Rectal smooth muscle tissue (tissue), 1 donor: ENCODE data around the gene PKP3.
A peak's percentile ranks its signal among the peaks of the same experiment; 100 is the strongest.

Experiments used
- H3K27ac ChIP-seq: one replicate; pipeline ENCODE4 v1.7.0; 2013; ENCODE audit warnings: low read depth, low read length, inconsistent platforms
- H3K27me3 ChIP-seq: one replicate; pipeline ENCODE4 v1.7.0; 2013; ENCODE audit warnings: low read length; ENCODE audit not compliant: control insufficient read depth, insufficient read depth
- H3K36me3 ChIP-seq: one replicate; pipeline ENCODE4 v1.7.0; 2013; ENCODE audit warnings: low read length; ENCODE audit not compliant: control insufficient read depth, insufficient read depth
- H3K4me1 ChIP-seq: one replicate; pipeline ENCODE4 v1.7.0; 2013; ENCODE audit warnings: low read length; ENCODE audit not compliant: control insufficient read depth, insufficient read depth
- H3K4me3 ChIP-seq: one replicate; pipeline ENCODE4 v1.7.0; 2013; ENCODE audit warnings: low read length
- H3K9ac ChIP-seq: one replicate; pipeline ENCODE4 v1.7.0; 2013; ENCODE audit warnings: low read length

The PKP3 gene

GRCh38 chr11:440065-441042, 46.3 kb downstream of the PKP3 start:
- no peak overlapping the region for H3K27ac ChIP-seq
- H3K4me1 ChIP-seq, result no peaks in the 10 kb centered on the region
- no peak overlapping the region for H3K9ac ChIP-seq
- H3K4me3 ChIP-seq, result peak overlapping the region; percentile 54
- no peaks in the 10 kb centered on the region for H3K27me3 ChIP-seq
- no peaks in the 10 kb centered on the region for H3K36me3 ChIP-seq

- Histone ChIP-seq H3K9ac (no peak overlapping the region), H3K4me3 (peak overlapping the region; percentile 54)
Measured at GRCh38 chr11:441043-441417, 47.0 kb downstream of the PKP3 start.

GRCh38 chr11:441418-442274, 47.6 kb downstream of the PKP3 start, which contains the start of gene ANO9:
Gene ANO9, minus strand, starts transcription at chr11:442011. Its CDS starts 85 bp downstream, at chr11:441926.
- Histone ChIP-seq H3K27me3 (no peaks in the 10 kb centered on the region), H3K4me3 (peak within 1 kb of the TSS; percentile 54), H3K27ac (no peak within 1 kb of the TSS), H3K9ac (no peak within 1 kb of the TSS), H3K4me1 (no peaks in the 10 kb centered on the region), H3K36me3 (no peaks in the 10 kb centered on the region)

More at GRCh38 chr11:441043-441417, 47.0 kb downstream of the PKP3 start:
- Histone ChIP-seq H3K4me1 (no peaks in the 10 kb centered on the region), H3K27ac (no peak overlapping the region), H3K27me3 (no peaks in the 10 kb centered on the region), H3K36me3 (no peaks in the 10 kb centered on the region)

GRCh38 chr11:442611-443081, 48.6 kb downstream of the PKP3 start:
- H3K36me3 ChIP-seq, result no peaks in the 10 kb centered on the region
- H3K9ac ChIP-seq, result no peak overlapping the region
- H3K27me3 ChIP-seq, result no peaks in the 10 kb centered on the region
- no peak overlapping the region for H3K4me3 ChIP-seq
- no peaks in the 10 kb centered on the region for H3K4me1 ChIP-seq
- no peak overlapping the region for H3K27ac ChIP-seq

GRCh38 chr11:443542-444199, 49.7 kb downstream of the PKP3 start:
- Histone ChIP-seq H3K4me1 (peaks cover 4% of the 10 kb centered on the region), H3K27me3 (no peaks in the 10 kb centered on the region), H3K36me3 (no peaks in the 10 kb centered on the region), H3K27ac (no peak overlapping the region), H3K9ac (no peak overlapping the region), H3K4me3 (no peak overlapping the region)

GRCh38 chr11:444396-445144, 50.6 kb downstream of the PKP3 start:
- H3K36me3 ChIP-seq, result no peaks in the 10 kb centered on the region
- no peaks in the 10 kb centered on the region for H3K27me3 ChIP-seq
- H3K4me3 ChIP-seq, result no peak overlapping the region
- H3K4me1 ChIP-seq, result peaks cover 7% of the 10 kb centered on the region
- no peak overlapping the region for H3K27ac ChIP-seq
- H3K9ac ChIP-seq, result no peak overlapping the region

- H3K9ac ChIP-seq, result no peak overlapping the region
- peaks cover 7% of the 10 kb centered on the region for H3K4me1 ChIP-seq
- H3K4me3 ChIP-seq, result no peak overlapping the region
- no peaks in the 10 kb centered on the region for H3K36me3 ChIP-seq
- H3K27me3 ChIP-seq, result no peaks in the 10 kb centered on the region
- H3K27ac ChIP-seq, result no peak overlapping the region
Measured at GRCh38 chr11:445765-446588, 52.0 kb downstream of the PKP3 start.

GRCh38 chr11:446891-447290, 52.9 kb downstream of the PKP3 start:
- Histone ChIP-seq H3K4me1 (peaks cover 12% of the 10 kb centered on the region), H3K27ac (no peak overlapping the region), H3K4me3 (peak overlapping the region; percentile 1), H3K9ac (no peak overlapping the region), H3K27me3 (no peaks in the 10 kb centered on the region), H3K36me3 (no peaks in the 10 kb centered on the region)

GRCh38 chr11:447923-448731, 54.1 kb downstream of the PKP3 start:
- Histone ChIP-seq H3K36me3 (no peaks in the 10 kb centered on the region), H3K9ac (peak overlapping the region; percentile 67), H3K4me3 (peak overlapping the region; percentile 96), H3K4me1 (peaks cover 12% of the 10 kb centered on the region), H3K27ac (peak overlapping the region; percentile 94), H3K27me3 (no peaks in the 10 kb centered on the region)

GRCh38 chr11:449889-450808, 56.1 kb downstream of the PKP3 start, which contains the start of gene PTDSS2:
Gene PTDSS2, plus strand, starts transcription at chr11:450279. Its CDS starts 177 bp downstream, at chr11:450456.
- Histone ChIP-seq H3K27me3 (no peaks in the 10 kb centered on the region), H3K9ac (peak within 1 kb of the TSS; percentile 71), H3K27ac (peak within 1 kb of the TSS; percentile 85), H3K36me3 (no peaks in the 10 kb centered on the region), H3K4me3 (peak within 1 kb of the TSS; percentile 85), H3K4me1 (peaks cover 12% of the 10 kb centered on the region)
